Activated CD8-positive, alpha-beta T cell treated with anti-CD3 and anti-CD28 coated beads for 36 hours (primary cell): ENCODE results near the gene CHRM1. TPM values are rescaled to one million over a fixed set of nuclear protein-coding genes. Genes with fewer than 3 reads are reported as not detected.

ENCODE experiments used
- ATAC-seq: fragments of 200-7000 bp; cut with Tn5 transposase; one replicate; pipeline ENCODE4 v1.10.0; 2021; ENCODE audit warnings: mild to moderate bottlenecking, moderate library complexity
- CTCF ChIA-PET: fragments of 350-600 bp; sonication (Branson Sonifier 250); formaldehyde crosslinking; loops from one replicate; lab custom pipeline; 2021; ENCODE audit warnings: antibody characterized with exemption; lab: Charles Lee
- POLR2A ChIA-PET: fragments of 350-600 bp; sonication (Branson Sonifier 250); formaldehyde crosslinking; loops from one replicate; lab custom pipeline; 2021; ENCODE audit warnings: antibody characterized with exemption; lab: Charles Lee
- DNase-seq: peaks from one replicate; pipeline ENCODE4 v3.0.0-alpha.2; 2020
- H3K27ac Mint-ChIP-seq: one replicate; pipeline ENCODE4 v1.8.0; 2021; ENCODE audit warnings: mild to moderate bottlenecking, mixed read lengths
- H3K27me3 Mint-ChIP-seq: one replicate; pipeline ENCODE4 v1.8.0; 2021; ENCODE audit warnings: mixed read lengths
- H3K36me3 Mint-ChIP-seq: one replicate; pipeline ENCODE4 v1.8.0; 2021; ENCODE audit warnings: low read depth, mixed read lengths
- H3K4me1 Mint-ChIP-seq: one replicate; pipeline ENCODE4 v1.8.0; 2021; ENCODE audit warnings: low read depth, mixed read lengths
- H3K4me3 Mint-ChIP-seq: one replicate; pipeline ENCODE4 v1.8.0; 2021; ENCODE audit warnings: mild to moderate bottlenecking, moderate library complexity, mixed read lengths
- H3K9me3 Mint-ChIP-seq: one replicate; pipeline ENCODE4 v1.8.0; 2021; ENCODE audit warnings: mixed read lengths
- intact Hi-C: fragments of 100-400 bp; cut with micrococcal nuclease; formaldehyde crosslinking; loops from one replicate; pipeline ENCODE4 v1.10.0; 2022
- total RNA-seq, 2 experiments: library from RNA; stranded (reverse); gene quantifications; one replicate each; pipeline ENCODE4 v1.2.3, GENCODE V29; 2021
- TF ChIP-seq, protein P1 (sequence below): fragments of 200-600 bp; IDR thresholded peaks from one replicate; pipeline ENCODE4 v1.8.0; 2022; ENCODE audit warnings: antibody characterized with exemption, mild to moderate bottlenecking

Gene CHRM1
- total RNA-seq, 2 experiments from 2014 or later: not detected

DNA sequence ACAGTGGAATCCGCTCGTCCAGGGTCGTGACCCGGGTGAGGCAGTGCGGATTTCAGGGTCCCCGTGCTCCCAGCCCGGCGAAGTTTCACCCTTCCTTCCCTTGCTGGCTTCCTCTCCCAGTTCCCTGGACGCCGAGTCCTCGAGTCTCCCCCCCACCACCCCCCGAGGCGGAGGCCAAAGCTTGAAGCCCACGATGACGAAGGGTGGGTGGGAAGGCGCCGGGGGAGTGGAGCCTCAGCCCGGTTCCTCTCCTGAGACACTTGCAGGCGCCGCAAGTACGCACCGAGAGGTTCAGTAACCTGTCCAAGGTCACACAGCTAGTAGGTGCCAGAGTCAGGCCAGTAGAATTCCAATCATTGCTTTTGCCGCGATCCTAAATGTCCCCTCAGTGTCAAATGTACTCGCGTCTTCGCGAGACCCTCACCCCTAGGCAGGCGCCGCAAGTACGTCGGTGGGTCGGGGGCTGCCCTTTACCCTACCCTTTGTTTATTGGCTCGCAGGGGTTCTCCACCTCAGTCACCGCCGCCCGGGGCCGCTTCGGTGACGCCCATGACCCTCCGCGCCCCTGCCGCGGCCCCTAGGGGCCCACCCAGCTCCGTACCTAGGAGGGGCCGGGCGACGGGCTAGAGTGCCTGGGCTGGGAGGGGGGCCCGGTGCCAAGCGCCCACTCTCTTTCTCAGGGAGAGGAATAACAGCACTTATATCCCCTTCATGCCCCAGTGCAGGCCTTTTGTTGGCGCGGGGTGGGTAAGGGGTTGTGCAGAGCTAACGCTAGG lies 5.7 kb upstream of the CHRM1 start:
- no peak for ATAC-seq
- H3K4me3 Mint-ChIP-seq: no peak overlapping the region

DNA sequence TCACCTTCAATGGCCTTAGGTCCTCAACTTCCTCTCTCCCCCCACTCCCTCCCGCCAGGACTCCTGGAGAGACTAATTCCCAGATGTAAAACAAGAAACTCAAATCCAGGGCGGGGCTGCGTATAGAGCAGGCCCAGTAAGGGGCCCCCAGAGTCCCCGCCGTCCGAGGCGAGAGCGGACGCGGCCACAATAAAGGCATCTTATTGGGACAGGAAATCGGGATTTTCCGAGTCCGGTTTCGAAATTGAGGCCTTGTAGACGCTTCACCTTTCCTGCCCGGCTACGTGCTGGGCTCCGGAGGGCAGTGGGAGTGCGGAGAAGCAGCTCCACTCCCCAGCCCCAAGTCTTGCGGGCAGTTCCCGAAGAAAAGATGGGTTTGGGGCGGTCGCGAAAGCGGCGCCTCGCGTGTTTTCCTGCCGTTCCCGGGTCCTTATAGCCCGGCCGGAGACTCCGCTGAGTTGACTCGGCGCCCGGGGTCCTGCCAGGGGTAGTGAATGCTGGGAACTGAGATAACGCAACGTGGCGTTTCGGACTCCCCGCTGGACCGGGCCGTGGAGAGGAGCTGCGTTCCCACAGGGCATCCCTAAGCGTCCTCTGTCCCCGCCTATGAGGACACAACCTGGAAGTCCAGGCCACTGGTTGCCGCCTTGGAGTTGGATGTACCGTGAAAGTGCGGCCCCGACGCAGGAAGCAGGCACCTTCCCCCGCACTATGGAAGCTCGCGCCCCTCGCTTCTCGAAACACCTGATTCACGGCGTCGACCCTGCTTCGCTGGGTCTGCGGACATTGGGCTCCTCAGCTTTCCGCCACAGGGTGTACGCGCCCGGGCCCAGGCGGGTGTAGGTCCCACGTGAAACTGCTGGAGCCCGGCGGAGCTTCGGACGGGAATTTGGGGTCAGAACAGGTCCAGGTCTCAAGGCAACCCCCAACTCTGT lies 4.8 kb upstream of the CHRM1 start:
- intact Hi-C loops: no loop called here
- H3K4me3 Mint-ChIP-seq: peak overlapping the region; percentile 36
- H3K9me3 Mint-ChIP-seq: no peaks in the 10 kb centered on the region
- TF ChIP-seq, protein P1, sequence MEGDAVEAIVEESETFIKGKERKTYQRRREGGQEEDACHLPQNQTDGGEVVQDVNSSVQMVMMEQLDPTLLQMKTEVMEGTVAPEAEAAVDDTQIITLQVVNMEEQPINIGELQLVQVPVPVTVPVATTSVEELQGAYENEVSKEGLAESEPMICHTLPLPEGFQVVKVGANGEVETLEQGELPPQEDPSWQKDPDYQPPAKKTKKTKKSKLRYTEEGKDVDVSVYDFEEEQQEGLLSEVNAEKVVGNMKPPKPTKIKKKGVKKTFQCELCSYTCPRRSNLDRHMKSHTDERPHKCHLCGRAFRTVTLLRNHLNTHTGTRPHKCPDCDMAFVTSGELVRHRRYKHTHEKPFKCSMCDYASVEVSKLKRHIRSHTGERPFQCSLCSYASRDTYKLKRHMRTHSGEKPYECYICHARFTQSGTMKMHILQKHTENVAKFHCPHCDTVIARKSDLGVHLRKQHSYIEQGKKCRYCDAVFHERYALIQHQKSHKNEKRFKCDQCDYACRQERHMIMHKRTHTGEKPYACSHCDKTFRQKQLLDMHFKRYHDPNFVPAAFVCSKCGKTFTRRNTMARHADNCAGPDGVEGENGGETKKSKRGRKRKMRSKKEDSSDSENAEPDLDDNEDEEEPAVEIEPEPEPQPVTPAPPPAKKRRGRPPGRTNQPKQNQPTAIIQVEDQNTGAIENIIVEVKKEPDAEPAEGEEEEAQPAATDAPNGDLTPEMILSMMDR: no peak
- ChIA-PET CTCF (interaction anchor here (1.3 to 3.7 kb wide), 2 partner anchors 19 to 98 kb away, joined by 5 to 25 read pairs; no protein-coding TSS in a partner anchor), POLR2A (interaction anchor here (1.2 kb wide), 1 partner anchor 45 kb away, joined by 4 read pairs; the partner anchor contains the start of gene SLC3A2)
- peaks cover 71% of the 10 kb centered on the region for H3K27me3 Mint-ChIP-seq
- H3K27ac Mint-ChIP-seq: no peak overlapping the region
- no peak for ATAC-seq
- no peaks in the 10 kb centered on the region for H3K36me3 Mint-ChIP-seq
- peaks cover 33% of the 10 kb centered on the region for H3K4me1 Mint-ChIP-seq
- DNase-seq: peak; percentile 16

More for the DNA sequence above, 5.7 kb upstream of the CHRM1 start:
- H3K9me3 Mint-ChIP-seq: no peaks in the 10 kb centered on the region
- intact Hi-C loops: no loop called here
- H3K36me3 Mint-ChIP-seq: no peaks in the 10 kb centered on the region
- DNase-seq: no peak
- TF ChIP-seq, protein P1: no peak
- peaks cover 63% of the 10 kb centered on the region for H3K27me3 Mint-ChIP-seq
- H3K27ac Mint-ChIP-seq: no peak overlapping the region
- ChIA-PET POLR2A (interaction anchor here (1.2 kb wide), 1 partner anchor 45 kb away, joined by 4 read pairs; the partner anchor contains the start of gene SLC3A2), CTCF (interaction anchor here (1.3 to 3.7 kb wide), 3 partner anchors 20 to 97 kb away, joined by 5 to 25 read pairs (median 9); no protein-coding TSS in a partner anchor)
- peaks cover 33% of the 10 kb centered on the region for H3K4me1 Mint-ChIP-seq

DNA sequence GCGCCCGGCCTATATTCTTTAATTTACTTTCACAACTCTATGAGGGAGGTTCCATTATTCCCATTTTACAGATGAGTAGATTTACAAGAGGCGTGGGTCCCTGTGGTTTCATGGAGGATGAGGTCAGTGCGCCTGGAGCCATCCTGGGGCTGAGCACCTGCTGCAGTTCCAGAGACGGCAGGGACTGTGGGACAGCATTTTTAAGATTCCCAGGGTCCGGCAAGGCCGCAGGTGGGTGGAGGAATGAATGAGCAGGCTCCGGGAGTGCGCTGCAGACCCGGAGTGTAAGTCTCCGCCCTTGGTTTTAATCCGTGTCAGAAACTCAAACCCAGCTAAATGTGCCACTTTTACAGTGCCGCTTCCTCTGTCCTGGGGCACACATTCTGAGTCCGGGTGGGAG lies 4.1 kb upstream of the CHRM1 start:
- CTCF ChIA-PET: interaction anchor here (1.1 to 3.7 kb wide), 2 partner anchors 19 to 95 kb away, joined by 3 to 25 read pairs; no protein-coding TSS in a partner anchor
- POLR2A ChIA-PET: interaction anchor here (1.2 kb wide), 1 partner anchor 44 kb away, joined by 4 read pairs; the partner anchor contains the start of gene SLC3A2
- TF ChIP-seq, protein P1: no peak
- no peak for DNase-seq
- Mint-ChIP-seq H3K4me3 (peak overlapping the region; percentile 36), H3K27ac (no peak overlapping the region), H3K4me1 (peaks cover 33% of the 10 kb centered on the region), H3K9me3 (no peaks in the 10 kb centered on the region), H3K27me3 (peaks cover 72% of the 10 kb centered on the region), H3K36me3 (no peaks in the 10 kb centered on the region)
- intact Hi-C loops: no loop called here
- ATAC-seq: no peak

DNA sequence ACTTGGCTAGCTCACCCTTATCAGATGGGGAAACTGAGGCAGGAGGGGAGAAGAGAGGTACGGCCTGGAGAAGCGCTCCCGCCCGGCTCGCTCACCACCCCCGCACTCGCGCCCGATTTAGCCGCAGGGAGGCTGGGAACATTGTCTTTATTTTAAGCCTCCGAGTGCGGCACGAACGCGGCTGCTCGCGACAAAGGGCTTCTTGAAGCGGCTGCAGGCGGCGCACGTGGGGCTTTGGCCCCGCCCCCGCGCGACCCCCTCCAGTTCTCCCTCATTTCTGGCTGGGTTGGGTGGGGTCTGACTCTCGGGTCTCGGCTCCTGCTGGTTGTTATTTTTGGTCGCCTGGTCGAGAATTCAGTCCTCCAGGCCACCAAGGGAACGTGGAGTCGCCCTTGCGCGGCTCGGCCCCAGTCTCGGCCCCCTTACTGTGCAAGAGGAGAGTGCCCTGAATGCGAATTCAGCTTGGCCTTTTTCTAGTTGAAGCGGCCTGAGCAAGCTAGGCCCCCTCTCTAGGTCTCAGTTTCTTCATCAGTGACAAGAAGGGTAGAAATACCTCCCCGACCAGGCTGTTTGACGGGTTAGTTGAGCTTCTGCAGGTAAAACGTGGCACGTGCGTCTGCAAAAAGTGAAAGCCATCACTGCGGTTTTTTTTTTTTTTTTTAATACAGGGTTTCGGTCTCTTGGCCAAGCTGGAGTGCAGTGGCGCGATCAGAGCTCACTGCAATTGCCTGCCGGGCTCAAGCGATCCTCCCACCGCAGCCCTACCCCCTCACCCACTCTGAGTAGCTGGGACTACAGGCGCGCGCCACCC lies 2.6 kb upstream of the CHRM1 start:
- TF ChIP-seq, protein P1: no peak
- intact Hi-C loops: no loop called here
- H3K4me1 Mint-ChIP-seq: peaks cover 33% of the 10 kb centered on the region
- DNase-seq (peak; percentile 54), ATAC-seq (peak; percentile 18)
- POLR2A ChIA-PET: interaction anchor here (0.6 to 1.5 kb wide), 7 partner anchors 18 to 82 kb away, joined by 3 to 6 read pairs (median 4); partner anchors contain the start of gene SLC3A2
- no peaks in the 10 kb centered on the region for H3K36me3 Mint-ChIP-seq
- H3K27ac Mint-ChIP-seq: peak overlapping the region; percentile 76
- CTCF ChIA-PET: interaction anchor here (1.1 to 3.7 kb wide), 5 partner anchors 15 to 137 kb away, joined by 3 to 25 read pairs (median 4); no protein-coding TSS in a partner anchor
- H3K27me3 Mint-ChIP-seq: peaks cover 66% of the 10 kb centered on the region
- no peaks in the 10 kb centered on the region for H3K9me3 Mint-ChIP-seq
- H3K4me3 Mint-ChIP-seq: peak overlapping the region; percentile 65
